HUDEP-2 (cell line): ENCODE data around the gene C3orf20.

ENCODE experiments used
- DNase-seq, 76 experiments: peaks; one replicate each; lab custom pipeline; 2025; ENCODE audit not compliant: unreplicated experiment in 76 of 76; lab: John Stamatoyannopoulos, UW

C3orf20 gene

DNA sequence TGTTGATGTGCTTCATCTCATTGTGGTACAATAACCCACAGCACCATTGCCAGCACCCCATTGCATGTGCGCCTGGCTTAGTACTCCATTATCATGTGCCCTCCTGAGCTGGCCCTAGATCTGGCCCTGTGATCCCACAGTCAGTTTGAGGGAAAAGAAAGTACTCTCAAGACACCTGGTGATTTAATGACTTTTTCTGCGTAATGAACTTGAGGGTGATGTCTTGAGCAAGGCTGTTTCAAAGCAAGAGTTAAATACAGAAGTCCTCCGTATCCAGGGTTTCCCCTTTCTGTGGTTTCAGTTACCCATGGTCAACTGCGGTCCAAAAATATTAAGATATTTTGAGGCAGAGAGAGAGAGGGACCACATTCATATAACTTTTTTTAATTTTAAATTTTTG lies 16.3 kb downstream of the C3orf20 start:
- DNase-seq: no peak

DNA sequence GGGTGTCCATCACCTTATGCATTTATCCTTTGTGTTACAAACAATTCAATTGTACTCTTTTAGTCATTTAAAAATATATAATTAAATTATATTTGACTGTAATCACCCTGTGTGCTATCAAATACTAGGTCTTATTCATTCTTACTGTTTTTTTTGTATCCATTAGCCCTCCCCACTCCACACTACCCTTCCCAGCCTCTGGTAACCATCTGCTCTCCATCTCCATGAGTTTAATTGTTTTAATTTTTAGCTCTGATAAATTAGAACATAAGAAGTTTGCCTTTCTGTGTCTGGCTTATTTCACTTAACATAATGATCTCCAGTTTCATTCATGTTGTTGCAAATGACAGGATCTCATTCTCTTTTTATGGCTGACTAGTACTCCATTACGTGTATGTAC lies 16.8 kb downstream of the C3orf20 start:
- DNase-seq: no peak

DNA sequence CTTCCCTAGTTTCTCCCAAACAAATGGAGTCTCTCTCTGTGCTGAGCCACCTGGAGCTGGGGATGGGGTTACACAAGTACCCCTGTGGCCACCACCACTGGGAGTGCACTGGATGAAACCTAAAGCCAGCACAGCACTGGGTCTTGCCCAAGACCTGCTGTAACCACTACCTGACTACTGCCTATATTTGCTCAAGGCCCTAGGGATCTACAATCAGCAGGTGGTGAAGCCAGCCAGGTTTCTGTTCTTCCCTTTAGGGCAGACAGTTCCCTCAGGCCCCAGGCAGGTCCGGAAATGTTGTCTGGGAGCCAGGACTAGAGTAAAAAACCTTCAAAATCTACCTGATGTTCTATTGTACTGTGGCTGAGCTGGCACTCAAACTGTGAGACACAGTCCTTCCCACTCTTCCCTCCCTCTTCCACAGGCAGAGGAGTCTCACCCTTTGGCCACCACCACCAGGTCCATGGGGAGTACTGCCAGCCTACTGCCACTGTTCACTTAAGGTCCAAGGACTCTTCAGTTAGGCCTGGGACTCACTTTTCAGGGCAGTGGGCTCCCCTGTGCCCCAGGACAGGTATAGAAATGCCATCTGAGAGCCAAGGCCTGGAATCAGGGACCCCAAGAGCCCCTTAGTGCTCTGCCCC lies 23.8 kb downstream of the C3orf20 start:
- no peak for DNase-seq

DNA sequence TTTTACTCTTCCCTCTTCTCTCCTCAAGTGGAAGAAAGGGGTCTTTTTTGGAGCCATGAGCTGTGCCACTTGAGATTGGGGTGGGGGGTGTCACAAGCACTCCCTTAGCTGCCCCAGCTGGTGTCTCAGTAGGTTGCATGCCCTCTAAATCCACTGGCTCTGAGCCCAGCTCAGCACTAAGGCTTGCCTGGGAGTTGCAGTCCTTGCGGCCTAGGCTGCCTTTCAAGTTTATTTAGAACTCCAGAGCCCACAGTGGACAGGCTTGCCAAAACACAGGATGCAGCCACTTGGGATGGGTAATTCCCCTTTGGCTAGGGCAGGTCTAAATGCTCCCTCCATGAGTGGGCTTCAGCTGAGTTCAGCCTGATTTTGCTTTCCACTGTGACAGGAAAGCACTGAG lies 24.7 kb downstream of the C3orf20 start:
- DNase-seq: no peak

DNA sequence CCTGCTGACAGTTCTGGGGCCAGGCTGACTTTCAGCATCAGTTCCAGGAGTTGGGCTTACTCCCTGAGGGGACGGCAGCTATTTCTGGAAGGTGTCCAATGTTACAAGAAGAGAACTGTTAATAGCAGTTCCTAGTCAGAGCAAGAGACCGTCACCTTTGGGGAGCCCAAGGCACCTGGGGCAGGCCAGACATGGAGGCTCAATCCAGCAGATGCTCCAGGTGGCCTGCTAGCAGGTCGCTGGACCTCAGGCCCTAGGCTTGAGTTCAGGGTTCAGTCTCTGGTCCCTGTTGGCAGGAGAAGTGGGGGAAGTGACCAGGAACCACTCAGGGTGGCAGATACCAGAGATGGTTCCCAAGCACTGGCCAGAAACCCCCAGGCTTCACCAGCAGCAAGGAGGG lies 25.9 kb downstream of the C3orf20 start:
- DNase-seq: no peak

DNA sequence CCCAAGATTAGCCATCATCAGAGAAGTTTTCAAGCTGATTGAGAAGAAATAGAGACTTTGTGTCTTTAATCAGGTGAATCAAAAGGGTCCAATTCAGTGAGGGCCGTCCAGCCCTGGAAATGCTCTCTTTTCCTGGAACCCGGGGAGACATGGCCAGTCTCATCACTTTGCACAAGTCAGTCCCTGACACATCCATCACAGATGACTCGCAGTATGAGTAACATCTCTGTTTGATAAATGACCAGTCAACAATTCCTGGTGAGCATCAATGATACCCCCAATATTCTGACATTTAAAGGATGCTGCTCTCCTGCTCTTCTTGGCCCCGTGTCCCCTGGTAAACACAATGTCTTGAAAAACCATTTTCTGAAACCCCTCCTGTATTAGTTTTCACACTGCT lies 26.7 kb downstream of the C3orf20 start:
- DNase-seq: no peak

DNA sequence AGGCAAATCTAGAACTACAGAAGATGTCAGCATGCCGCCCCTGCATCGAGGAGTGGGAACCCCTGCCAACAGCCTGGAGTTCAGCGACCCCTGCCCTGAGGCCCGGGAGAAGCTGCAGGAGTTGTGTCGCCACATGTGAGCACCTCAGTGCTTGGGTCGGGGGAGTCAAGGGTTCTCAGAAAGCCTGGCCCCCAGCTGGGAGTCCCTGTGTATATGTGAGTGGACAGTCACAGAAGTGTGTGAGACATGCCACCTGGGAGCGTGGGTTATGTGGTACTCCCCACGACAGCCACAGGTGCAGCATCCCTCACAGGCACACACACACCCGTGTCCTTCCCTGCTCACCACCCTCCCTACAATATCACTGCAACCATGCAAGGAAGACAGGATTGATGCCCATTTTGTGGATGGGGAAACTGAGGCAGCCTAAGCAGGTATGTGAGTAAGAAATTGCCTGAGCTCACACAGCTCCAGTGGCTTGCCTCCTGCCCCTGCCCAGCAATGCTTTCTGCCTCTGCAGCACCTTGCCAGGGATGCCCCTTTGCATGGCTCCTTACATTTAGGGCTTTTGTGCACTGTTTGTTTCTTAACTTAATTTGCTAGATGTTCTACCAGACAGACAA lies 28.3 kb downstream of the C3orf20 start:
- DNase-seq: no peak

DNA sequence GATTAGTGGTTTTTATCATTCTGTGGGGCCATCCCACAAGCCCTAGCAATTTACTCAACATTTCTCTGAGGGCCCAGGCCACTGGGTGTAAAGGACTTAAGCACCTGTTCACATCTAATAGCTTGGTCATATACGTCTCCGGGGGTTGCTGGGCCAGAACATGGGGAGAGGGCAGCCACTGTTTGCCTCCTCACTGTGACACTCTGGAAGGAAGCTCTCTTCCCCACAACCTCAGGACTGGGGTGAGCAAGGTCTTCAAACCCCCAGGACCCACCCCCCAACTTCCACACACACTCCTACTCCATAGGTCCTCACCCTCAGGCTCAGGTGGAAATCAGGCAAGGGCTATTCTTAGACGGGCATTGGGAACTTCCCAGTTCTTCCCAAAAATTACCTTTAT lies 28.9 kb downstream of the C3orf20 start:
- DNase-seq: no peak

DNA sequence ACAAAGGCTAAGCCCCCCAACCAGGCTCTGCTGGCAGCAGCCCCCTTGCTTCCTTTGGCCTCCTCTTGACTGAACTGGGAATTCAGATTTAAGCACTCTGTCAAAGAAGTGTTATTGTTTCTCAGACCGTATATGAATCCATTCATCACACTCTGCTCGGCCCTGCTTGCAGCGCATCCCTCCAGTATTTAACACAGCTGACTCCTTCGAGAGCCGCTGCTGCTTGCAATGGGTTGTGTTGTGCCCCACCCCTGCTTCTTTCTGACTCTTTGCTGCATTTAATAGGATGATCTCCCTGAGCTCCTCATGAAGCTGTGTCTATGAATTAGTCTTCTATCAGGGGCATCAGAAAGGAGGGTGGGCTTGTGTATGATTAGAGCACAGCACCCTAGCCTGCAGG lies 31.2 kb downstream of the C3orf20 start:
- no peak for DNase-seq

DNA sequence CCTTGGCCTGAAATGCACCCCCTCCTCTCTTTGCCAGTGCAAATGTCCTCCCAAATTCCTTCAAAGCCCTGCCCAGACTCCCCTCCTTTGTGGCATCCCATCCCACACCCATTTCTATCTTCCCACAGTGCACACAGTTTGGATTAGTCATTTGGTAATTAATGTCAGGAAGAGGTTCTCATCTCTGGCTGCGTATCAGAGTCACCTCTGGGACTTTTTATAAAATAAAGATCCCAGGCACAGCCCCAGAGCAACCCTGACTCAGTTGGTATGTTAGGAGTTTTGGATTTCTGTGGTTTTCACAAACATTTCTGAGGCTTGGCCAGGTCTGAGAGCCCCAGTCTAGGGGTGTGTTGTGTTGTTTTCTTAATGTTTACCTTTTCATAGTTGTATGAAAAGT lies 41.6 kb downstream of the C3orf20 start:
- DNase-seq: no peak

DNA sequence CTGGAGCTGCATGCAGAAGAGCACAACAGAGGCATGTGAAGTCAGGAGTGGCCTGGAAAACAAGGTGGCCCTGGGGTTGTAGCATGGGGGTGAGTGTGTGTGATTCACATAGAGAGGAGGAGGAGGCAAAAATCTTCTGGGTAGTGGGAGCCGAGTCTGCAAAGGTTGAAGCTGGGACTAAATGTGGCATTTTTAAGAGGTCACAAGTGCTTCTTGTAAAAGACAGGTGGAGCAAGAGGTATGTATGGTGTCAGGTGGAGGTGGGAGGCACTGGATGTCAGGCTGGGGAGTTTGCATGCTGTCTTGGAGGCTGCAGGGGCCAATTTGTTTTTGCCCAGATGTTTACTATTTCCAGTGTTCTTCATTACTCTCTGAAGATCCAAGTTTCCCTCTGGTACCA lies 42.4 kb downstream of the C3orf20 start:
- DNase-seq: no peak

DNA sequence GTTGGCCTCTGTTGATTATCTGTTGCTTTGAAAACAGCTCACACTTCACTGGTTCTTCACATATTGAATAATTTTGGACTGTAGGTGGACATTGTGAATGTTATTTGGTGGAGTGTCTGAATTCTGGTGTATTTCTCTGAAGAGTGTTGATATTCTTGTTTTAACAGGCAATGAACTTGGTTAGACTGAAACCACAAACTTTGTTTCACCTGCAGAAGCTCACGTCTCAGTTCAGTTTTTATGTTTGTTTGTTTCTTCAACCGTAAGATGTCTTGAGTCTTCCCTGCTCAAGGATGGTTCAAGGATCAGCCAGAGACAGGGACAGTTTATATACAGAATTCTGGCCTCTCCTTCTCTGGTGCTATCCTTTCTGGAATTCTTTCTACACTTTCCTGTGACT lies 43.6 kb downstream of the C3orf20 start:
- no peak for DNase-seq

DNA sequence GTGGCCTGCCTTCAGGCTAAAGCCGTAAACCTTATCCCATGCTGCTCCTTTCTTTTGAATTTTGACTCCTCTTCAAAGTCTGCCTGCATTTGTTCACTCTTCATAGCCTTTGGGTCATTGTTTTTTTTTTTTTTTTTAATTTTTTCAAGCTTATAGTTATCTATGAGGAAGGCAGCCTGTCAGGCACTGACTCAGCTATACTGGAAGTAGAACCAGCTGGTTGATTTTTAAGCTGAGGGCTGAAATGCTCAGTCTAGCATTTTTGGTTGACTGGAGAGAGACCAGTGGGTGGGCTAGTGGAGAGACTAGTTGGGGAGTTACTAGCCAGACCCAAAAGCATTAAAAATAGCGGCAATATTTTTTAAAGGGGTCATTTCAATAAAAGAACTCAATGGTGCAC lies 44.1 kb downstream of the C3orf20 start:
- no peak for DNase-seq

DNA sequence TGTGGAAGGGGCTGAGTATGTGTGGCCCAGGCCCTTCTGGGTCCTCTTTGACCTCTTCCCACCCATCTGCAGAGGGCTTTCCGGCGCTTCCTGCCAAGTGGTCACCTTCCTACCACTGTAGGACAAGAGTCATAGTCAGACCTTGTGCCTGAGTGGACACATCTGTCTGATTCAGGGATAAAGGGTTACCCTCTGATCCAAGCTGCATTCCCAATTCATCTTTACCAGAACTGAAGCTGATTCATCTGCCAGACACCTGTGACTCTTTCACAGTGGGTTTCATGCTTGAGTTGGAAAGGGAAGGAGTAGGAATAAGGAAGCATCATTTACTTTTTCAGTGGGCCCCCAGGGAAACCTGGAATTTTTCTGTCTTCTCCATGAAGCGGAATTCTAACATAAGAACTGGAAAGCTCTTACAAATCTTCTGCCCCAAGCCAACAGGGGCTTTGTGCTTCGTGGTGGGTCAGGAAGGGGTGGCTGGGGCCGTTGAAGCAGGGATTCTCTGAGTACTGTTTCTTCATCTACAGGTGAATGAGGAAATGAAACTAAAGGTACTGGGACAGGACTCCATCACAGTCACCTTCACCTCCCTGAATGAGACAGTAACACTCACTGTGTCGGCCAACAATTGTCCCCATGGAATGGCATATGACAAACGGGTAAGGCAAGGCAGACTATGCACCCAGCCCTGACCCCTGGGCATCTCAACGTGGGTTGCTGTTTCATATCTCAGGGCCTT lies 46.4 kb downstream of the C3orf20 start:
- no peak for DNase-seq

DNA sequence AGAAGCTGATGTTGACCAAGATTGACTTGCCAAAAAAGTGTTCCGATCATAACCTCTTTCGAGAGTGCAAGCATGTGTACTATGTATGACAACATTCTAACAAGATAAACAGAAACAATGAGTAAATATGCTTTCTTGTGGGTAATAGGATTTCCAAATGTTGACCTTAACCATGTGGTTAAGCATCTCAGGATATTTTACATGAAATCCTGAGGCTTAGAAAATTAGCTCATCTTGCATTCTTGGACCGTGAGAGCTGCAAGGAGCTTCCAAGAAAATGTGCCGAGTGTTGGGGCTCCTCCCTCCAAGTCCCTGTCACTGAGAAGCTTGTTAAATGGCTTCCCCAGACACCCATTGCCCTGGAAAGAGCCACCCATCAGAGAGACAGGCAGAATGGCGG lies 50.1 kb downstream of the C3orf20 start:
- no peak for DNase-seq

DNA sequence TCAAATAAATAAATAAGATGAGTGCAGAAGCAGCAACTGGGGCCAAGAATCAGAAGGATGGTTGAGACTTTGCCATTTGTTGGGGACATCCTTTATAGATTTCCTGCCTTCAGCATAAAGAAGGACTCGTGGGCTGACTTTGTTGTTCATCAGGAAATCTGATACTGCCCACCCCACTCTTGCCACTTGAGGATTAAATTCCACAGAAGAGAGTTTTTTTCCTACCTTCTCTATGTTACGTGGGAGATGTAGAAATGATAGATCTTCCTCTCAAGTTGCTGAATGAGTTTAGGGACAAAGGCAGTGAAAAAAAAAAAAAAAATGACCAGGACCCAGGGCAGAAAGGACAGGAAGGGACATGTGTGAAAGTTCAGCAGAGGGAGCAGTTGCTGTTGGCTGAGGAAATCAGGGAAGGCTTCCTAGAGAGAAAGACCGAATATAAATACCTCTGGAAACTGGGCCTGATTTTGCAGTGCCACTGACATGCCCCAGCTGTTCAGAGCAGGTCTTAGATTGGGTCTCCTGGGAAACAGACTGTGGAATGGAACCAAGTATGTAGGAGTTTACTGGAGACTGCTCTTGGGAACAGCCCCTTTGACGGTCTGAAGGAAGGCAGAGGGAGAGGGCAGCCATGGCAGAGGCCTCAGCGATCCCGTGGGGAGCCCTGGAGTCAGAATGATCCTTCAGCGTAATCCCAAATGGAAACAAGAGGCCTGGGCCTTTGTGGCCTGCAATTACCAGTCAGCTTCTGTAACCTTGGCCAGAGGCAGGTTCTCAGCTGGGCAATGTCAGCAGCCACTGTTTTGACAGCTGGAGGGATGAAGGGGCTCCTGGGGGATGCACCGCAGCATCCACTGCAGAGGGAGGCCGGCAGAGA lies 50.9 kb downstream of the C3orf20 start:
- DNase-seq: no peak

DNA sequence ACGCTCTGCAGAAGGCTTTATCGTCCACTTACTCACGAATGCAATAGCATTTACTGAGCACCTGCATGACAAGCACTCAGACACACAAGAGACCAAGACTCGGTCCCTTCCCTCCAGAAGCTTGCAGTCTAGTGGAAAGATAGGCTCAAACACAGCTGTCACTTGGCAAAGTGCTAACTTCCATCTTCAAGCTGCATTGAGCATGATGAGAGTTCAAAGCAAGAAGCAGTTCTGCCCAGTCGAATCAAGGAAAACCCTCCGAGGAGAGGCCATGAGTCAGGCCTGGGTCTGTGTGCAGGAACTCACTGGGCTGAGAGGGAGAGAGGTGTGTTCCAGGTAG lies 51.5 kb downstream of the C3orf20 start:
- no peak for DNase-seq

DNA sequence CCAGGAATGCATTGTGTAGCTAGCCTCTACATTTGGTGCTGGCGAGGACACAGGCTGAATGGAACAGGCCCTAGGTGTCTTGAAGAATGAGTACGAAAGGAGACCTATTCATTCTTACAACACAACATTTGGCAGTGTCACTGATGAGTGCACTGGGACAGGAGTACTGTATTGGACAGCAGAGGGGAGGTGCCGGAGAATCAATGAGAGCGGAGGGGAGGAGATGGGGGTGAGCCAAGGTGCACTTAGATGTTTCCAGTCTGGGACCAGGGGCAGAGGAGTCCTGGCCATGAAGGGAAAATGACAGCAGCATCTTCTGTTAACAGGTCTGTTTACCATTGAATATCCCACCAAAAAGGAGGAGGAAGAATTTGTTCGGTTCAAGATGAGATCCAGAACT lies 53.2 kb downstream of the C3orf20 start:
- DNase-seq: no peak

DNA sequence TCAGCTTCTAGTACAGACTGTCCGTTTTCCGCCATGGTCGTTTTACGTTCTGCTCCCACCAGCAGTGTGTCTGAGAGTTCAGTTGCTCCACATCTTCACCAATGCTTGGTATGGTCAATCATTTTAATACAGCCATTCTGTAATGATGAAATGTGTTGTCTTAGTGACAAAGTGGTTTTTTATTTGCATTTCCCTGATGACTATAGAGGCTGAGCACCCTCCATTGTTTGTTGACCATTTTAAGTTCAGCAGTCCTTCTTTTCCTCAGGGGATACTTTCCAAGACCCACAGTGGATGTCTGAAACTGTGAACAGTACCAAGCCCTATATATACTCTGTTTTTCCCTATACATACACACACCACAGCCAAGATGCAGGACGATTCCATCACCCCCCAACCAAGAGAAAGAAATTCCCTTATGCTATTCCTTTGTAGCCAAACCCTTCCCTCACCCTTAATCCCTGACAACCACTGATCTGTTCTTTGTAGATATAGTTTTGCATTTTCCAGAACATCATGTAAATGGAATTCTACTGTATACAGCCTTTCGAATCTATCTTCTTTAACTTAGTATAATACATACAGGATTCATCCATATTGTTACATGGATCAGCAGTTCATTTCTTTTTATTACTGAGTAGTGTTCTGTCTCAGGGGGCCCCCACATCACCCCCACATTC lies 55.9 kb downstream of the C3orf20 start:
- no peak for DNase-seq

DNA sequence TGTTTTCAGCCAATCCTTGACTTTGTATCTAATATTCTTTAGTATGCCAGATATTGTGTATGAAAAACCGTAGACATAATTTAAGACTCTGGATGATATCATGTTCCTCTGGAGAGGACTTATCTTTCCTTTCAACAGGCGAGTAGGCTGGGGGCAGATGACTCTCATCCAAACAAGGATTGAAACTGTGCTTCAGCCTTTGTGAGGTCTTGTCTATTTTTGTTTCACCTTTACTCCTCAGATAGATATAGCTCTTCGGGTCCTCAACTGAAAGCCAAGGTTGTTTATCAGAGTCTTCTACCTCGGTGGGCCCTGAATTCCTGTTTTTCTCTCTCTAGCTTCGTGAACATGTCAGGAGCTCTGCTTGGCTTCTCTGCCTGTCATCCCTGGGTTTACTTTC lies 66.0 kb downstream of the C3orf20 start:
- DNase-seq: no peak

DNA sequence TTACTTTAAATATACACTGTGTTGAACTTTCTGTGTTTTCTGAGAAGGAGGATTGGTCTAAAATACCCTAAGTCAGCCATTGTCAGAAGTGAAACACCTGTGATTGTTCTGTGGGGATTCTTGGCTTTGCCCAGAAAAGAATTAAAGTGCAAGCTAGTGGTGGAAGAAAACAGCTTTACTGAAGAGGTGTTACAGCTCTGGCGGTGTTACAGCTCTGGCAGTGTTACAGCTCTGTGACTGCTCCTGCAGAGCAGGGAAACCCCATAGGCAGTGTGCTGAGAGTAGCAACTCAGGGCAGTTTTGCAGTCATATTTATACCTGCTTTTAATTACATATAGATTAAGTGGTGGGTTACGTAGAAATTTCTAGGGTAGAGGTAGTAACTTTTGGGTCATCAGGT lies 66.6 kb downstream of the C3orf20 start:
- no peak for DNase-seq
